ENCODE results near the gene MYH16. TPM values are rescaled to one million over a fixed set of nuclear protein-coding genes. Genes with fewer than 3 reads are reported as not detected.

The MYH16 gene
- polyA plus RNA-seq, 1 donor from 2014 or later, result not detected

- H3K9ac ChIP-seq (ENCODE audit: low read length), result no peak overlapping the region
Measured at GRCh38 chr7:99260395-99260794, 12.2 kb upstream of the MYH16 start.

GRCh38 chr7:99261646-99262045 lies 11.0 kb upstream of the MYH16 start:
- Histone ChIP-seq H2AFZ (ENCODE audit: low read depth, low read length) (no peak overlapping the region), H3K36me3 (ENCODE audit: insufficient read depth, low read length) (no peaks in the 10 kb centered on the region), H3F3A (ENCODE audit: insufficient read depth, low read length, poor library complexity, severe bottlenecking) (no peaks in the 10 kb centered on the region), H4K20me1 (ENCODE audit: insufficient read depth) (no peaks in the 10 kb centered on the region), H3K9ac (ENCODE audit: low read length) (no peak overlapping the region), H3K79me2 (replicated peaks; ENCODE audit: insufficient read depth, low read length) (no peaks in the 10 kb centered on the region), H3K4me3 (ENCODE audit: low read length) (no peak overlapping the region), H3K9me2 (ENCODE audit: insufficient read depth, low read length) (no peaks in the 10 kb centered on the region), H3K27me3 (ENCODE audit: insufficient read depth, low read depth, low read length) (no peaks in the 10 kb centered on the region), H3K4me2 (ENCODE audit: low read length) (no peak overlapping the region), H3K9me3 (ENCODE audit: low read length) (no peaks in the 10 kb centered on the region), H3K27ac (ENCODE audit: low read length) (no peak overlapping the region)
- no peak for TF ChIP-seq RAD21 (conservative IDR thresholded peaks at IDR 0.05)
- no peak for TF ChIP-seq POLR2AphosphoS5 (IDR thresholded peaks at IDR 0.05)
- TF ChIP-seq CTCF (IDR thresholded peaks at IDR 0.05; ENCODE audit: poor library complexity, severe bottlenecking), result no peak
- no peak for TF ChIP-seq REST (IDR thresholded peaks at IDR 0.05; ENCODE audit: borderline replicate concordance)
- TF ChIP-seq TAF1 (IDR thresholded peaks at IDR 0.05; ENCODE audit: low read depth), result no peak
- no peak for TF ChIP-seq EP300 (conservative IDR thresholded peaks at IDR 0.05; ENCODE audit: poor library complexity, severe bottlenecking)
- no peak for TF ChIP-seq MXI1 (conservative IDR thresholded peaks at IDR 0.05; ENCODE audit: poor library complexity, severe bottlenecking)
- TF ChIP-seq EZH2 (IDR thresholded peaks at IDR 0.05; ENCODE audit: borderline replicate concordance, insufficient read depth, low read length, poor library complexity, severe bottlenecking), result no peak

More at GRCh38 chr7:99260395-99260794, 12.2 kb upstream of the MYH16 start:
- no peak overlapping the region for H3K4me2 ChIP-seq (ENCODE audit: low read length)
- no peak overlapping the region for H3K27ac ChIP-seq (ENCODE audit: low read length)
- H3K4me3 ChIP-seq (ENCODE audit: low read length), result no peak overlapping the region
- no peaks in the 10 kb centered on the region for H3K27me3 ChIP-seq (ENCODE audit: insufficient read depth, low read depth, low read length)
- no peaks in the 10 kb centered on the region for H3K9me2 ChIP-seq (ENCODE audit: insufficient read depth, low read length)
- H3K79me2 ChIP-seq (replicated peaks; ENCODE audit: insufficient read depth, low read length), result no peaks in the 10 kb centered on the region
- H3K36me3 ChIP-seq (ENCODE audit: insufficient read depth, low read length), result no peaks in the 10 kb centered on the region
- no peaks in the 10 kb centered on the region for H4K20me1 ChIP-seq (ENCODE audit: insufficient read depth)
- no peaks in the 10 kb centered on the region for H3F3A ChIP-seq (ENCODE audit: insufficient read depth, low read length, poor library complexity, severe bottlenecking)
- H3K9me3 ChIP-seq (ENCODE audit: low read length), result no peaks in the 10 kb centered on the region
- no peak overlapping the region for H2AFZ ChIP-seq (ENCODE audit: low read depth, low read length)
- no peak for TF ChIP-seq EP300 (conservative IDR thresholded peaks at IDR 0.05; ENCODE audit: poor library complexity, severe bottlenecking)
- TF ChIP-seq CTCF (IDR thresholded peaks at IDR 0.05; ENCODE audit: poor library complexity, severe bottlenecking), result no peak
- TF ChIP-seq MXI1 (conservative IDR thresholded peaks at IDR 0.05; ENCODE audit: poor library complexity, severe bottlenecking), result no peak
- no peak for TF ChIP-seq RAD21 (conservative IDR thresholded peaks at IDR 0.05)

Data from neural cell (in vitro differentiated cells).